Natural killer cell (primary cell): Measurements from ENCODE around the gene PCSK5. TPM values are rescaled to one million over a fixed set of nuclear protein-coding genes. Genes with fewer than 3 reads are reported as not detected.
A peak's percentile ranks its signal among the peaks of the same experiment; 100 is the strongest.

Experiments used
- ATAC-seq, 3 donors: fragments of 150-1000 bp in 2 of 3; fragments of 200-7000 bp in 1 of 3; cut with Tn5 transposase; 1 replicate in 1 of 3; 2 replicates in 2 of 3; pipeline ENCODE4 v1.10.0; 2021; ENCODE audit warnings: mild to moderate bottlenecking in 2 of 3, moderate library complexity in 2 of 3
- DNase-seq, 2 donors: peaks; one replicate each; pipeline versions ENCODE4 v3.0.0 to v3.0.0-alpha.2; 2013 to 2021; ENCODE audit warnings: mixed read lengths in 1 of 2
- H3K27ac ChIP-seq: one replicate; pipeline ENCODE4 v1.5.1; 2013; ENCODE audit warnings: mild to moderate bottlenecking, low read length
- H3K27me3 ChIP-seq: one replicate; pipeline ENCODE4 v1.6.1; 2013; ENCODE audit warnings: low read length; ENCODE audit not compliant: control insufficient read depth, insufficient read depth
- H3K36me3 ChIP-seq: one replicate; pipeline ENCODE4 v1.6.1; 2013; ENCODE audit warnings: low read length; ENCODE audit not compliant: control insufficient read depth, insufficient read depth
- H3K4me1 ChIP-seq: one replicate; pipeline ENCODE4 v1.6.1; 2013; ENCODE audit warnings: low read length; ENCODE audit not compliant: control insufficient read depth, insufficient read depth
- H3K4me3 ChIP-seq: one replicate; pipeline ENCODE4 v1.5.1; 2013; ENCODE audit warnings: low read length
- H3K9me3 ChIP-seq: one replicate; pipeline ENCODE4 v1.6.1; 2013; ENCODE audit warnings: low read length; ENCODE audit not compliant: control insufficient read depth, insufficient read depth
- H3K27ac Mint-ChIP-seq, 2 donors: one replicate each; pipeline ENCODE4 v1.8.0; 2022; ENCODE audit warnings: mild to moderate bottlenecking in 2 of 2, mixed read lengths in 2 of 2, moderate library complexity in 1 of 2
- H3K27me3 Mint-ChIP-seq, 2 donors: one replicate each; pipeline ENCODE4 v1.8.0; 2022; ENCODE audit warnings: low read depth in 2 of 2, mixed read lengths in 2 of 2
- H3K36me3 Mint-ChIP-seq: one replicate; pipeline ENCODE4 v1.8.0; 2022; ENCODE audit warnings: mixed read lengths
- H3K4me1 Mint-ChIP-seq, 2 donors: one replicate each; pipeline ENCODE4 v1.8.0; 2022; ENCODE audit warnings: mixed read lengths in 2 of 2
- H3K4me3 Mint-ChIP-seq: one replicate; pipeline ENCODE4 v1.8.0; 2022; ENCODE audit warnings: mild to moderate bottlenecking, moderate library complexity, mixed read lengths
- H3K9me3 Mint-ChIP-seq, 2 donors: one replicate each; pipeline ENCODE4 v1.8.0; 2022; ENCODE audit warnings: mixed read lengths in 2 of 2
- CTCF ChIP-seq: fragments of 200-600 bp; IDR thresholded peaks from one replicate; pipeline ENCODE4 v1.8.0; 2022; ENCODE audit warnings: antibody characterized with exemption
- WGBS: methylation state at CpG from one replicate; pipeline ENCODE4 v1.1.7; 2013; ENCODE audit warnings: missing lambda C conversion rate; ENCODE audit not compliant: insufficient coverage; 5-methylcytosine and 5-hydroxymethylcytosine counted together
- intact Hi-C: fragments of 100-400 bp; cut with micrococcal nuclease; formaldehyde crosslinking; loops from one replicate; pipeline ENCODE4 v1.14.2; 2022
- total RNA-seq, 4 donors: library from RNA; stranded (reverse); fragments of 120-200 nt in 1 of 4; gene quantifications; one replicate each; pipeline versions ENCODE4 v1.2.3 to v1.2.4, GENCODE V29; 2013 to 2022

Gene PCSK5
- total RNA-seq, result 10 to 100 TPM in 1 of 3 donors, 1 to 10 TPM in 2; 2.4 to 13.2 (median 5.7) TPM
- total RNA-seq (2013), result 6.9 TPM

GRCh38 chr9:75890472-75891276, at the start of gene PCSK5:
TSS of gene PCSK5 (plus strand) at chr9:75890673. CDS start at chr9:75891182, 509 bp downstream.
- Mint-ChIP-seq H3K36me3 (no peaks in the 10 kb centered on the region), H3K9me3 (no peaks in the 10 kb centered on the region), H3K27ac (peak within 1 kb of the TSS; percentile 76 to 91), H3K4me3 (peak within 1 kb of the TSS; percentile 92), H3K27me3 (peaks cover 41 to 59% of the 10 kb centered on the region in 2 donors), H3K4me1 (peaks cover 31 to 34% of the 10 kb centered on the region in 2 donors)
- no peak for TF ChIP-seq CTCF
- ATAC-seq (peak; percentile 90 to 95 (median 92)), DNase-seq (peak; percentile 71 to 91)
- Histone ChIP-seq H3K27ac (peak within 1 kb of the TSS; percentile 22), H3K4me3 (peak within 1 kb of the TSS; percentile 46), H3K36me3 (no peaks in the 10 kb centered on the region), H3K4me1 (peaks cover 24% of the 10 kb centered on the region), H3K9me3 (no peaks in the 10 kb centered on the region), H3K27me3 (peaks cover 26% of the 10 kb centered on the region)
- under 1% methylated on average over 83 of the region's 83 CpGs for WGBS
- intact Hi-C loops, result no loop called here

GRCh38 chr9:75844321-75844720, 46.2 kb upstream of the PCSK5 start:
- no peak overlapping the region for H3K27ac Mint-ChIP-seq

GRCh38 chr9:75845806-75846205, 44.7 kb upstream of the PCSK5 start:
- Histone ChIP-seq H3K27ac (no peak overlapping the region), H3K36me3 (no peaks in the 10 kb centered on the region), H3K27me3 (no peaks in the 10 kb centered on the region), H3K4me1 (no peaks in the 10 kb centered on the region), H3K4me3 (no peak overlapping the region), H3K9me3 (no peaks in the 10 kb centered on the region)
- Mint-ChIP-seq H3K27me3 (peaks cover 2 to 12% of the 10 kb centered on the region in 2 donors), H3K36me3 (no peaks in the 10 kb centered on the region), H3K9me3 (no peaks in the 10 kb centered on the region), H3K4me1 (peaks cover 0 to 4% of the 10 kb centered on the region in 2 donors), H3K4me3 (no peak overlapping the region), H3K27ac (no peak overlapping the region)
- no CpG with 5 or more reads among the region's 2 CpGs for WGBS
- no peak for DNase-seq
- intact Hi-C loops, result no loop called here
- ATAC-seq, result no peak
- no peak for TF ChIP-seq CTCF

More at GRCh38 chr9:75844321-75844720, 46.2 kb upstream of the PCSK5 start:
- H3K9me3 Mint-ChIP-seq, result no peaks in the 10 kb centered on the region
- peaks cover 2 to 12% of the 10 kb centered on the region in 2 donors for H3K27me3 Mint-ChIP-seq
- H3K4me1 Mint-ChIP-seq, result peaks cover 0 to 4% of the 10 kb centered on the region in 2 donors
- H3K36me3 Mint-ChIP-seq, result no peaks in the 10 kb centered on the region
- DNase-seq (no peak), ATAC-seq (no peak)
- Histone ChIP-seq H3K9me3 (no peaks in the 10 kb centered on the region), H3K4me1 (no peaks in the 10 kb centered on the region), H3K27me3 (no peaks in the 10 kb centered on the region), H3K27ac (no peak overlapping the region), H3K4me3 (no peak overlapping the region), H3K36me3 (no peaks in the 10 kb centered on the region)
- H3K4me3 Mint-ChIP-seq, result no peak overlapping the region
- WGBS, result 68% methylated on average over 2 of the region's 2 CpGs
- TF ChIP-seq CTCF, result no peak
- intact Hi-C loops, result no loop called here
